Measurements from ENCODE around the gene F10.

F10 gene

GRCh38 chr13:113114511-113115362 lies 7.9 kb upstream of the F10 start:
- TF ChIP-seq CTCF (IDR thresholded peaks at IDR 0.05; ENCODE audit: poor library complexity, severe bottlenecking): no peak
- Histone ChIP-seq H3K4me3 (ENCODE audit: severe bottlenecking) (no peak overlapping the region), H3K9me3 (ENCODE audit: severe bottlenecking) (no peaks in the 10 kb centered on the region), H3K27me3 (ENCODE audit: insufficient read depth, poor library complexity, severe bottlenecking) (peaks cover 14% of the 10 kb centered on the region), H3K27ac (ENCODE audit: poor library complexity, severe bottlenecking) (no peak overlapping the region), H3K4me1 (ENCODE audit: insufficient read depth, poor library complexity, severe bottlenecking) (no peaks in the 10 kb centered on the region), H3K36me3 (ENCODE audit: low read depth) (no peaks in the 10 kb centered on the region)
- ATAC-seq (ENCODE audit: low read depth) (no peak), DNase-seq (ENCODE audit: low spot score) (peak; percentile 44)

GRCh38 chr13:113115363-113116205 lies 7.0 kb upstream of the F10 start:
- Histone ChIP-seq H3K9me3 (ENCODE audit: severe bottlenecking) (no peaks in the 10 kb centered on the region), H3K4me1 (ENCODE audit: insufficient read depth, poor library complexity, severe bottlenecking) (no peaks in the 10 kb centered on the region), H3K27ac (ENCODE audit: poor library complexity, severe bottlenecking) (no peak overlapping the region), H3K4me3 (ENCODE audit: severe bottlenecking) (no peak overlapping the region), H3K36me3 (ENCODE audit: low read depth) (no peaks in the 10 kb centered on the region), H3K27me3 (ENCODE audit: insufficient read depth, poor library complexity, severe bottlenecking) (peaks cover 5% of the 10 kb centered on the region)
- DNase-seq (ENCODE audit: low spot score) (peak; percentile 38), ATAC-seq (ENCODE audit: low read depth) (no peak)
- no peak for TF ChIP-seq CTCF (IDR thresholded peaks at IDR 0.05; ENCODE audit: poor library complexity, severe bottlenecking)

GRCh38 chr13:113116206-113116800 lies 6.3 kb upstream of the F10 start:
- ATAC-seq (ENCODE audit: low read depth): no peak
- Histone ChIP-seq H3K4me1 (ENCODE audit: insufficient read depth, poor library complexity, severe bottlenecking) (no peaks in the 10 kb centered on the region), H3K27me3 (ENCODE audit: insufficient read depth, poor library complexity, severe bottlenecking) (no peaks in the 10 kb centered on the region), H3K27ac (ENCODE audit: poor library complexity, severe bottlenecking) (no peak overlapping the region), H3K9me3 (ENCODE audit: severe bottlenecking) (no peaks in the 10 kb centered on the region), H3K4me3 (ENCODE audit: severe bottlenecking) (no peak overlapping the region), H3K36me3 (ENCODE audit: low read depth) (no peaks in the 10 kb centered on the region)
- no peak for DNase-seq (ENCODE audit: low spot score)
- TF ChIP-seq CTCF (IDR thresholded peaks at IDR 0.05; ENCODE audit: poor library complexity, severe bottlenecking): no peak

- Histone ChIP-seq H3K36me3 (ENCODE audit: low read depth) (no peaks in the 10 kb centered on the region), H3K9me3 (ENCODE audit: severe bottlenecking) (no peaks in the 10 kb centered on the region), H3K4me3 (ENCODE audit: severe bottlenecking) (no peak overlapping the region), H3K4me1 (ENCODE audit: insufficient read depth, poor library complexity, severe bottlenecking) (no peaks in the 10 kb centered on the region), H3K27me3 (ENCODE audit: insufficient read depth, poor library complexity, severe bottlenecking) (no peaks in the 10 kb centered on the region), H3K27ac (ENCODE audit: poor library complexity, severe bottlenecking) (no peak overlapping the region)
- peak; percentile 34 for DNase-seq (ENCODE audit: low spot score)
- TF ChIP-seq CTCF (IDR thresholded peaks at IDR 0.05; ENCODE audit: poor library complexity, severe bottlenecking): no peak
- no peak for ATAC-seq (ENCODE audit: low read depth)
Measured at GRCh38 chr13:113116871-113117271, 5.7 kb upstream of the F10 start.
